Measurements from ENCODE around the gene PHLDA3.

PHLDA3 gene

DNA sequence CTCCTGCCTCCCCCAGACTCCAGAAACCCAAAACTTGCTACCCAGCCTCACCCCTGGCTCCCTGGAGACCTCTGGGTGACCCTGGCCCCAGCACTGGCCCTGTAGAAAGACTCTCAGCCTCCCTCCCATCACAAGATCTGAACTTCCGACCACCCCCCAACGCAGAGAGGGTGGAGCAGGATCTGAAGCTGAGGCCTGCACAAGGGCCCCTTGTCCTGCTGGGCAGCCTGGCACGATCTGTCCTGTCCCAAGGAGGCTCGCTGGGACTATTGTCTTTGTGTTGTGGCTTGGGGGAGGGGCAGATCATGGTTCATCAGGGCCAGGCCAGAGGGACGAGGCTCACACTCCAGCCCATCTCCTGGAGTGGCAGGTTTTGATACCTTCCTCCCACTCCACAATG lies 20.0 kb downstream of the PHLDA3 start:
- TF ChIP-seq ZFX (IDR thresholded peaks at IDR 0.05; ENCODE audit: borderline replicate concordance): no peak
- TF ChIP-seq, protein P1, sequence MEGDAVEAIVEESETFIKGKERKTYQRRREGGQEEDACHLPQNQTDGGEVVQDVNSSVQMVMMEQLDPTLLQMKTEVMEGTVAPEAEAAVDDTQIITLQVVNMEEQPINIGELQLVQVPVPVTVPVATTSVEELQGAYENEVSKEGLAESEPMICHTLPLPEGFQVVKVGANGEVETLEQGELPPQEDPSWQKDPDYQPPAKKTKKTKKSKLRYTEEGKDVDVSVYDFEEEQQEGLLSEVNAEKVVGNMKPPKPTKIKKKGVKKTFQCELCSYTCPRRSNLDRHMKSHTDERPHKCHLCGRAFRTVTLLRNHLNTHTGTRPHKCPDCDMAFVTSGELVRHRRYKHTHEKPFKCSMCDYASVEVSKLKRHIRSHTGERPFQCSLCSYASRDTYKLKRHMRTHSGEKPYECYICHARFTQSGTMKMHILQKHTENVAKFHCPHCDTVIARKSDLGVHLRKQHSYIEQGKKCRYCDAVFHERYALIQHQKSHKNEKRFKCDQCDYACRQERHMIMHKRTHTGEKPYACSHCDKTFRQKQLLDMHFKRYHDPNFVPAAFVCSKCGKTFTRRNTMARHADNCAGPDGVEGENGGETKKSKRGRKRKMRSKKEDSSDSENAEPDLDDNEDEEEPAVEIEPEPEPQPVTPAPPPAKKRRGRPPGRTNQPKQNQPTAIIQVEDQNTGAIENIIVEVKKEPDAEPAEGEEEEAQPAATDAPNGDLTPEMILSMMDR (IDR thresholded peaks at IDR 0.05): no peak
- no peak overlapping the region for H3K27ac ChIP-seq

GRCh38 chr1:201447903-201448871 lies 20.8 kb downstream of the PHLDA3 start:
- H3K27ac ChIP-seq: no peak overlapping the region
- TF ChIP-seq, protein P1 (IDR thresholded peaks at IDR 0.05): peak; percentile 98
- no peak for TF ChIP-seq ZFX (IDR thresholded peaks at IDR 0.05; ENCODE audit: borderline replicate concordance)

DNA sequence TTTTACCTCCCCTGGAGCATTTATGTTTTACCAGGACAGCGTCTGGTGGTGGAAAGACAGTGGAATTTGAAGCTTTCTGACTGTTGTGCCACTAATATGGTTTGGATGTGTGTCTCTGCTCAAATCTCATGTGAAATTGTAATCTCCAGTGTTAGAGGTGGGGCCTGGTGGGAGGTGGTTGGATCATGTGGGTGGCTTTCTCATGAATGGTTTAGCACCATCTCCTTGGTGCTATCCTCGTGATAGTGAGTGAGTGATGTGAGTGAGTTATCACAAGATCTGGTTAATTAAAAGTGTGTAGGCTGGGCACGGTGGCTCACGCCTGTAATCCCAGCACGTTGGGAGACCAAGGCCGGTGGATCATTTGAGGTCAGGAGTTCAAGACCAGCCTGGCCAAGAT lies 23.7 kb downstream of the PHLDA3 start:
- TF ChIP-seq, protein P1 (IDR thresholded peaks at IDR 0.05): no peak
- no peak for TF ChIP-seq ZFX (IDR thresholded peaks at IDR 0.05; ENCODE audit: borderline replicate concordance)
- no peak overlapping the region for H3K27ac ChIP-seq

- no peak overlapping the region for H3K27ac ChIP-seq
- no peak for TF ChIP-seq ZFX (IDR thresholded peaks at IDR 0.05; ENCODE audit: borderline replicate concordance)
- TF ChIP-seq, protein P1 (IDR thresholded peaks at IDR 0.05): no peak
Measured at GRCh38 chr1:201444792-201445191, 24.2 kb downstream of the PHLDA3 start.

GRCh38 chr1:201443747-201444146 lies 25.2 kb downstream of the PHLDA3 start:
- H3K27ac ChIP-seq: no peak overlapping the region
- TF ChIP-seq ZFX (IDR thresholded peaks at IDR 0.05; ENCODE audit: borderline replicate concordance): no peak
- TF ChIP-seq, protein P1 (IDR thresholded peaks at IDR 0.05): no peak

DNA sequence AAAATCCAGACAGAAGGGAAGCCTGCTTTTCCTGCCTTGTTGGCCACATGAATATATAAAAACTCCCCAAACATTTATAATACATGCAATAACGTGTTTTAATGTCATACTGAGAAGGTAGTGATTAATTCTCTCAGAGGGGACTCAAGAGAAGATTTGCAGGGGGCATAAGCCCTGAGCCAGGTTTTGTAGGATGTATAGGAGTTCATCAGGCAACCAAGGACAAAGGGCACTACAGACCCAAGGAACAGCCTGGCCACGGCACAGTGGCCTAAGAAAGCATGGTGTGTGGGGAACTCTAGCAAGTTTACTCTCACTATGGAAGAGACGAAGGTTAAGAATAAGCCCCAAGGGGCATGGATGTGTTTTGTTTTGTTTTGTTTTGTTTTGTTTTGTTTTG lies 32.0 kb downstream of the PHLDA3 start:
- H3K27ac ChIP-seq: no peak overlapping the region
- TF ChIP-seq ZFX (IDR thresholded peaks at IDR 0.05; ENCODE audit: borderline replicate concordance): no peak
- TF ChIP-seq, protein P1 (IDR thresholded peaks at IDR 0.05): no peak

GRCh38 chr1:201436393-201436792 lies 32.6 kb downstream of the PHLDA3 start:
- TF ChIP-seq, protein P1 (IDR thresholded peaks at IDR 0.05): no peak
- TF ChIP-seq ZFX (IDR thresholded peaks at IDR 0.05; ENCODE audit: borderline replicate concordance): no peak
- no peak overlapping the region for H3K27ac ChIP-seq
